Measurements from ENCODE around the gene SACS. TPM values are rescaled to one million over a fixed set of nuclear protein-coding genes. Genes with fewer than 3 reads are reported as not detected.

Gene SACS
- total and polyA plus RNA-seq, 2 of the 8 experiments (the other 6 are each of a cell fraction or from before 2014, with no cell fraction given): 11.0 to 54.2 TPM

DNA sequence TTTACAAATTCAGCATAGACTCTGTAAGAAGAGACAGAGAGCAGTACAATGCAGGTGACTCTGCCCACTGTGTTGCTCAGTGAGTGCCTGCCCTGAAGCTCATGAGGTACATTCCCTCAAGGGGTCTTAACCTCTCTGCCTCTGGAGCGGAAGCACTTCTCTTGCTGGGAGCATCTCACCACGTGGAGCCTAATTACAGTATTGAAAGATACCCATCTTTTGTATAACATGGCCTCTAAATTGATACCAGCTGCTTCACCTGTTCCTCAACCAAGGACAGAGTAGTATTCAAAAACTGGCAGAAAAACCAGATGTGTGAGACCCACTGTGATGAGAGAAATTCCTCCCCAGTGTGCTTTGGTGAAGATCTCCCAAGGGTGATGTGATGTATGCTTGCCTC is 77.1 kb downstream of the SACS start:
- Histone ChIP-seq H2BK5ac (ENCODE audit: low read depth, low read length) (no peak overlapping the region), H3K36me3 (ENCODE audit: control insufficient read depth in 2 of 4, insufficient read depth in 4 of 4, low read length in 3 of 4) (peaks cover 2 to 63% (median 30%) of the 10 kb centered on the region in 4 experiments; a peak in 7 of 8 replicates), H3K4me3 (ENCODE audit: extremely low read depth in 1 of 4, insufficient read depth in 2 of 4, low read depth in 3 of 4, low read length in 4 of 4) (no peak overlapping the region), H2BK12ac (ENCODE audit: low read depth, low read length) (no peak overlapping the region), H2BK120ac (replicated peaks; ENCODE audit: low read depth, low read length) (no peak overlapping the region), H3K23me2 (ENCODE audit: low read depth, low read length) (no peaks in the 10 kb centered on the region), H3K9ac (replicated peaks in 1 of 4; ENCODE audit: extremely low read depth in 1 of 4, low read depth in 3 of 4, low read length in 3 of 4) (no peak overlapping the region), H3K56ac (replicated peaks; ENCODE audit: insufficient read length, low read depth, low read length) (no peak overlapping the region), H2BK15ac (ENCODE audit: low read length) (no peak overlapping the region), H3K27ac (ENCODE audit: low read depth, low read length) (no peak overlapping the region), H4K8ac (ENCODE audit: extremely low read depth, insufficient read depth, low read length) (no peak overlapping the region), H4K91ac (replicated peaks; ENCODE audit: insufficient read length, low read length) (no peak overlapping the region), H4K20me1 (replicated peaks in 1 of 2; ENCODE audit: control insufficient read depth in 1 of 2, insufficient read depth in 2 of 2, low read length in 2 of 2) (peaks cover 0 to 6% of the 10 kb centered on the region in 2 experiments), H3K9me3 (ENCODE audit: insufficient read depth in 2 of 2, low read depth in 1 of 2, low read length in 1 of 2) (no peaks in the 10 kb centered on the region), H3K4me2 (ENCODE audit: insufficient read depth in 1 of 2, low read depth in 2 of 2, low read length in 2 of 2) (no peak overlapping the region), H2AK5ac (ENCODE audit: low read depth, low read length) (no peak overlapping the region), H4K5ac (ENCODE audit: insufficient read length, low read depth, low read length) (no peak overlapping the region), H3K27me3 (replicated peaks in 1 of 4; ENCODE audit: control insufficient read depth in 3 of 4, extremely low read depth in 1 of 4, insufficient read depth in 3 of 4, low read length in 3 of 4) (no peaks in the 10 kb centered on the region), H2BK20ac (ENCODE audit: low read length) (no peak overlapping the region), H3K79me2 (ENCODE audit: control insufficient read depth in 1 of 2, insufficient read depth in 2 of 2, low read length in 2 of 2) (no peaks in the 10 kb centered on the region; a peak in 1 of 4 replicates), H3K18ac (ENCODE audit: extremely low read depth, low read length) (no peak overlapping the region), H3K4ac (replicated peaks; ENCODE audit: insufficient read length, low read depth, low read length) (no peak overlapping the region), H3K23ac (ENCODE audit: insufficient read length) (no peak overlapping the region), H3K14ac (ENCODE audit: insufficient read length) (no peak overlapping the region), H2AFZ (ENCODE audit: low read length) (no peak overlapping the region), H3K4me1 (replicated peaks in 1 of 4; ENCODE audit: control insufficient read depth in 3 of 4, insufficient read depth in 4 of 4, low read length in 3 of 4) (no peaks in the 10 kb centered on the region), H3K79me1 (ENCODE audit: low read depth, low read length) (no peaks in the 10 kb centered on the region)
- 90% methylated on average over 2 of the region's 2 CpGs; no CpG with 5 or more reads in 1 of the 2 experiments for WGBS, 2 experiments (ENCODE audit: extremely low coverage in 1 of 2, insufficient coverage in 1 of 2, insufficient read length in 1 of 2, insufficient replicate concordance in 2 of 2, low coverage in 1 of 2, low lambda C conversion rate in 2 of 2, missing lambda C conversion rate in 1 of 2)
- POLR2A ChIA-PET (ENCODE audit: partially characterized antibody): no interaction called here
- CTCF ChIA-PET (ENCODE audit: partially characterized antibody): no interaction called here
- no peak for DNase-seq (ENCODE audit: low read depth in 1 of 2, low spot score in 2 of 2)
- FAIRE-seq: no peak
- TF ChIP-seq TEAD4 (IDR thresholded peaks at IDR 0.05; ENCODE audit: low read depth, low read length) (no peak), ZNF274 (IDR thresholded peaks at IDR 0.05; ENCODE audit: borderline replicate concordance, extremely low read depth, low read length) (no peak), RFX5 (IDR thresholded peaks at IDR 0.05; ENCODE audit: borderline replicate concordance, low read depth, low read length) (no peak), SIRT6 (IDR thresholded peaks at IDR 0.05; ENCODE audit: low read length) (no peak), CTBP2 (IDR thresholded peaks at IDR 0.05; ENCODE audit: borderline replicate concordance, insufficient read depth, insufficient read length, low read length) (no peak), ASH2L (IDR thresholded peaks at IDR 0.05; ENCODE audit: low read length) (no peak), SP4 (IDR thresholded peaks at IDR 0.05; ENCODE audit: low read length) (no peak)

All from H1 (cell line).